ENCODE results near the gene NAA11. TPM values are rescaled to one million over a fixed set of nuclear protein-coding genes. Genes with fewer than 3 reads are reported as not detected.

Gene NAA11
- total and polyA plus RNA-seq, 2 experiments from 2014 or later, result not detected

DNA sequence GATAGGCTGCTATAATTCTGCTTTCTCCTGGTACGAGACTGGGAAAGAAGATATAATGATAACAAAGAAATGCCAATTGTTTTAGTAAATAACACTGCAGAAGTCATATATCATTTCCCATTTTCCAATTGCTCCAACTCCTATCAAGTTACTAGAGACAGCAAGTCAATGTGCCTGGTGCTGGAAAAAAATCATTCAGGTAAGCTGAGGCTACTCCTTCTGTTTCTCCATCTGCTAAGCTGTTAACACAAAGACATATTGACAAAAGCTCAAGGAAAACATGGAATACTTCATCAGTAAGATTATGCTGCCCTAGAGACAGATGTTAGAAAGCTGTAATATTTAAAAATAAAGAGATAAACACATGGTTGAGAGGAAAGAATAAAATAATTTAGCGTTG is 10.0 kb downstream of the NAA11 start:
- TF ChIP-seq, protein P1, sequence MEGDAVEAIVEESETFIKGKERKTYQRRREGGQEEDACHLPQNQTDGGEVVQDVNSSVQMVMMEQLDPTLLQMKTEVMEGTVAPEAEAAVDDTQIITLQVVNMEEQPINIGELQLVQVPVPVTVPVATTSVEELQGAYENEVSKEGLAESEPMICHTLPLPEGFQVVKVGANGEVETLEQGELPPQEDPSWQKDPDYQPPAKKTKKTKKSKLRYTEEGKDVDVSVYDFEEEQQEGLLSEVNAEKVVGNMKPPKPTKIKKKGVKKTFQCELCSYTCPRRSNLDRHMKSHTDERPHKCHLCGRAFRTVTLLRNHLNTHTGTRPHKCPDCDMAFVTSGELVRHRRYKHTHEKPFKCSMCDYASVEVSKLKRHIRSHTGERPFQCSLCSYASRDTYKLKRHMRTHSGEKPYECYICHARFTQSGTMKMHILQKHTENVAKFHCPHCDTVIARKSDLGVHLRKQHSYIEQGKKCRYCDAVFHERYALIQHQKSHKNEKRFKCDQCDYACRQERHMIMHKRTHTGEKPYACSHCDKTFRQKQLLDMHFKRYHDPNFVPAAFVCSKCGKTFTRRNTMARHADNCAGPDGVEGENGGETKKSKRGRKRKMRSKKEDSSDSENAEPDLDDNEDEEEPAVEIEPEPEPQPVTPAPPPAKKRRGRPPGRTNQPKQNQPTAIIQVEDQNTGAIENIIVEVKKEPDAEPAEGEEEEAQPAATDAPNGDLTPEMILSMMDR (IDR thresholded peaks at IDR 0.05; ENCODE audit: low read depth, low read length), result no peak
- H3K4me1 ChIP-seq (ENCODE audit: low read depth), result peaks cover 8% of the 10 kb centered on the region
- DNase-seq (ENCODE audit: low read depth in 1 of 2, low spot score in 1 of 2), result no peak

DNA sequence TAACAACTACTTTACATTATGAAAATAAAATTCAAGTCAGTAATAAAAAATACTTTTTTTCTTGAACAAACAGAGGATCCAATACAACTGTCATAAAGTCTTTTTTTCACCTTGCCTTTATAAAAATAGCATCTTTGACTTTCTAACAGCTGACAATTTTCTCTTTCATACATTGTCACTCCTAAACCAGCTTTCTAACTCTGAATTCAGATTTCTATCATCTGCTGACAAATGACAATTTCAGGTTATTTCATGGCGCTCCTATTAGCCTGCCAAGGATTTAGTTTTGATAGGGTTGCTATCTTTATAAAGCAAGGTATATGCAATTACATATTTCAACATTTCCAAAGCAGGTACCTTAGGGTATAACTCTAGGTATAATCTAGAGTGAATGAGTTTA is 14.6 kb downstream of the NAA11 start:
- TF ChIP-seq, protein P1 (IDR thresholded peaks at IDR 0.05; ENCODE audit: low read depth, low read length), result no peak
- Histone ChIP-seq H3K27me3 (no peaks in the 10 kb centered on the region), H3K27ac (no peak overlapping the region), H3K4me3 (no peak overlapping the region), H3K36me3 (no peaks in the 10 kb centered on the region), H3K9me3 (ENCODE audit: low read depth) (no peaks in the 10 kb centered on the region), H3K4me1 (ENCODE audit: low read depth) (no peaks in the 10 kb centered on the region)
- DNase-seq (ENCODE audit: low read depth in 1 of 2, low spot score in 1 of 2), result no peak

More for the DNA sequence above, 10.0 kb downstream of the NAA11 start:
- Histone ChIP-seq H3K27ac (no peak overlapping the region), H3K36me3 (no peaks in the 10 kb centered on the region), H3K4me3 (no peak overlapping the region), H3K9me3 (ENCODE audit: low read depth) (no peaks in the 10 kb centered on the region), H3K27me3 (no peaks in the 10 kb centered on the region)

GRCh38 chr4:79308971-79309370 is 16.9 kb downstream of the NAA11 start:
- Histone ChIP-seq H3K9me3 (ENCODE audit: low read depth) (no peaks in the 10 kb centered on the region), H3K27me3 (no peaks in the 10 kb centered on the region), H3K4me3 (no peak overlapping the region), H3K4me1 (ENCODE audit: low read depth) (no peaks in the 10 kb centered on the region), H3K27ac (no peak overlapping the region), H3K36me3 (no peaks in the 10 kb centered on the region)
- no peak for DNase-seq (ENCODE audit: low read depth in 1 of 2, low spot score in 1 of 2)
- TF ChIP-seq, protein P1 (IDR thresholded peaks at IDR 0.05; ENCODE audit: low read depth, low read length), result no peak

GRCh38 chr4:79308137-79308536 is 17.7 kb downstream of the NAA11 start:
- Histone ChIP-seq H3K4me1 (ENCODE audit: low read depth) (no peaks in the 10 kb centered on the region), H3K27ac (no peak overlapping the region), H3K36me3 (no peaks in the 10 kb centered on the region), H3K9me3 (ENCODE audit: low read depth) (no peaks in the 10 kb centered on the region), H3K27me3 (no peaks in the 10 kb centered on the region), H3K4me3 (no peak overlapping the region)
- no peak for DNase-seq (ENCODE audit: low read depth in 1 of 2, low spot score in 1 of 2)
- TF ChIP-seq, protein P1 (IDR thresholded peaks at IDR 0.05; ENCODE audit: low read depth, low read length), result no peak

GRCh38 chr4:79306795-79307194 is 19.1 kb downstream of the NAA11 start:
- H3K9me3 ChIP-seq (ENCODE audit: low read depth), result no peaks in the 10 kb centered on the region
- H3K27me3 ChIP-seq, result no peaks in the 10 kb centered on the region
- no peaks in the 10 kb centered on the region for H3K36me3 ChIP-seq
- TF ChIP-seq, protein P1 (IDR thresholded peaks at IDR 0.05; ENCODE audit: low read depth, low read length), result no peak
- no peak overlapping the region for H3K4me3 ChIP-seq
- H3K4me1 ChIP-seq (ENCODE audit: low read depth), result no peaks in the 10 kb centered on the region
- no peak for DNase-seq (ENCODE audit: low read depth in 1 of 2, low spot score in 1 of 2)
- no peak overlapping the region for H3K27ac ChIP-seq

- no peaks in the 10 kb centered on the region for H3K36me3 ChIP-seq
- H3K4me1 ChIP-seq (ENCODE audit: low read depth), result no peaks in the 10 kb centered on the region
- DNase-seq (ENCODE audit: low read depth in 1 of 2, low spot score in 1 of 2), result no peak
- H3K27me3 ChIP-seq, result no peaks in the 10 kb centered on the region
- TF ChIP-seq, protein P1 (IDR thresholded peaks at IDR 0.05; ENCODE audit: low read depth, low read length), result no peak
- H3K9me3 ChIP-seq (ENCODE audit: low read depth), result no peaks in the 10 kb centered on the region
- no peak overlapping the region for H3K4me3 ChIP-seq
- no peak overlapping the region for H3K27ac ChIP-seq
These were observed 25.6 kb downstream of the NAA11 start for GRCh38 chr4:79300280-79300679.

All from cardiac muscle cell (in vitro differentiated cells and primary cell).